Neural progenitor cell (in vitro differentiated cells): Measurements from ENCODE around the gene STK10. TPM values are rescaled to one million over a fixed set of nuclear protein-coding genes. Genes with fewer than 3 reads are reported as not detected.

ENCODE experiments used
- DNase-seq: peaks from one replicate; pipeline ENCODE4 v3.0.0-alpha.2; 2016; ENCODE audit warnings: low spot score
- H2AFZ ChIP-seq: fragments of 200-600 bp; sonication (generic); replicated peaks from 2 replicates; pipeline ENCODE4 v1.6.1; 2016; ENCODE audit warnings: antibody characterized with exemption
- H3F3A ChIP-seq: fragments of 200-600 bp; sonication (generic); 2 replicates; pipeline ENCODE4 v1.6.1; 2016; ENCODE audit warnings: antibody characterized with exemption, low read depth
- H3K27ac ChIP-seq: fragments of 200-600 bp; sonication (generic); 2 replicates; pipeline ENCODE4 v1.5.1; 2016; ENCODE audit warnings: mild to moderate bottlenecking
- H3K27me3 ChIP-seq: fragments of 200-600 bp; sonication (generic); 2 replicates; pipeline ENCODE4 v1.6.1; 2016; ENCODE audit warnings: mild to moderate bottlenecking, moderate library complexity
- H3K36me3 ChIP-seq: fragments of 200-600 bp; sonication (generic); 2 replicates; pipeline ENCODE4 v1.5.1; 2016
- H3K4me1 ChIP-seq: fragments of 200-600 bp; sonication (generic); 2 replicates; pipeline ENCODE4 v1.6.1; 2016; ENCODE audit warnings: mixed run types
- H3K4me2 ChIP-seq: fragments of 200-600 bp; sonication (generic); 2 replicates; pipeline ENCODE4 v1.6.1; 2016
- H3K4me3 ChIP-seq: fragments of 200-600 bp; sonication (generic); 2 replicates; pipeline ENCODE4 v1.5.1; 2016
- H3K79me2 ChIP-seq: fragments of 200-600 bp; sonication (generic); 2 replicates; pipeline ENCODE4 v1.6.1; 2016; ENCODE audit warnings: low read depth
- H3K9ac ChIP-seq: fragments of 200-600 bp; sonication (generic); 2 replicates; pipeline ENCODE4 v1.6.1; 2016
- H3K9me3 ChIP-seq: fragments of 200-600 bp; sonication (generic); 2 replicates; pipeline ENCODE4 v1.5.1; 2016; ENCODE audit warnings: low read depth
- H4K20me1 ChIP-seq: fragments of 200-600 bp; sonication (generic); 2 replicates; pipeline ENCODE4 v1.6.1; 2016; ENCODE audit warnings: low read depth
- H3K27ac Mint-ChIP-seq: 3 replicates; pipeline ENCODE4 v1.8.0; 2021; ENCODE audit warnings: mixed read lengths
- H3K27me3 Mint-ChIP-seq: 2 replicates; pipeline ENCODE4 v1.8.0; 2022; ENCODE audit warnings: low read depth, mild to moderate bottlenecking, inconsistent platforms, moderate library complexity, mixed read lengths; ENCODE audit not compliant: insufficient read depth
- H3K36me3 Mint-ChIP-seq: 3 replicates; pipeline ENCODE4 v1.8.0; 2021; ENCODE audit warnings: mixed read lengths
- H3K4me1 Mint-ChIP-seq: 3 replicates; pipeline ENCODE4 v1.8.0; 2021; ENCODE audit warnings: mixed read lengths
- H3K4me3 Mint-ChIP-seq: 3 replicates; pipeline ENCODE4 v1.8.0; 2021; ENCODE audit warnings: mild to moderate bottlenecking, moderate library complexity, mixed read lengths
- H3K9me3 Mint-ChIP-seq: 3 replicates; pipeline ENCODE4 v1.8.0; 2020; ENCODE audit warnings: mixed read lengths
- CTCF ChIP-seq: fragments of 200-600 bp; sonication (generic); IDR thresholded peaks from 2 replicates; pipeline ENCODE4 v1.5.1; 2017; ENCODE audit warnings: antibody characterized with exemption, mild to moderate bottlenecking
- EZH2 ChIP-seq: fragments of 200-600 bp; sonication (generic); IDR thresholded peaks from 2 replicates; pipeline ENCODE4 v1.6.1; 2017; ENCODE audit warnings: antibody characterized with exemption, mild to moderate bottlenecking, moderate library complexity
- EZH2phosphoT487 ChIP-seq: fragments of 200-600 bp; sonication (generic); IDR thresholded peaks from 2 replicates; pipeline ENCODE4 v1.6.1; 2017; ENCODE audit warnings: antibody characterized with exemption
- total RNA-seq: library from RNA; depleted of rRNA; stranded (reverse); fragments of >200 nt; gene quantifications from 2 replicates; pipeline ENCODE4 v1.2.3, GENCODE V29; 2015; ENCODE audit warnings: low replicate concordance

The STK10 gene
- total RNA-seq, 1 donor from 2014 or later, result 4.4 TPM

DNA sequence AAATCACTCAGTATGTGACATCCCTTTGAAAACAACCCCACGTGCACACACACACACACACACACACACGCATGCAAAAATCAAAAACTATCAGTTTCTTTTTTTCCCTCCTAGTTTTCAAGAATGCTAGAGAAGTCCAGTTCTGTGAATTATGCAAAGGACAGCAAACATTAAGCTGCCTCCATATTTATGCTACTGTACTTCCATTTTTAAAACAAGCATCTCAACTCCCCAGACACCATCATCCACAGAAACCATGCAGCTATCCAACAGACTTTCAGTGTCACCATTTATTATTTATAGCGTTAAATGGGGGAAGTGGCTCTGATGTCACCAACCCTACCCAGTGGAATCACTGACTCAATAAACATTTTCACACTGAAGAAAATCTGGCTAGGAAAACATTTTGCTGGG, 183.2 kb downstream of the STK10 start:
- Histone ChIP-seq H3K9ac (peak overlapping the region; percentile 85), H3K4me1 (peaks cover 52% of the 10 kb centered on the region), H3K27ac (no peak overlapping the region), H2AFZ (no peak overlapping the region), H4K20me1 (peaks cover 55% of the 10 kb centered on the region), H3F3A (peaks cover 62% of the 10 kb centered on the region), H3K4me3 (peak overlapping the region; percentile 96), H3K9me3 (no peaks in the 10 kb centered on the region), H3K4me2 (peak overlapping the region; percentile 79), H3K36me3 (no peaks in the 10 kb centered on the region), H3K27me3 (no peaks in the 10 kb centered on the region), H3K79me2 (peaks cover 80% of the 10 kb centered on the region)
- Mint-ChIP-seq H3K27me3 (peaks cover 2% of the 10 kb centered on the region), H3K4me1 (peaks cover 37% of the 10 kb centered on the region), H3K27ac (peak overlapping the region; percentile 98), H3K4me3 (peak overlapping the region; percentile 96), H3K9me3 (no peaks in the 10 kb centered on the region), H3K36me3 (peaks cover 7% of the 10 kb centered on the region)
- TF ChIP-seq CTCF, result no peak
- no peak for TF ChIP-seq EZH2phosphoT487
- no peak for TF ChIP-seq EZH2
- DNase-seq, result no peak

GRCh38 chr5:172003746-172004145, 184.3 kb downstream of the STK10 start:
- Histone ChIP-seq H3K36me3 (no peaks in the 10 kb centered on the region), H3K4me1 (peaks cover 54% of the 10 kb centered on the region), H4K20me1 (peaks cover 66% of the 10 kb centered on the region), H2AFZ (no peak overlapping the region), H3K4me3 (peak overlapping the region; percentile 96), H3K79me2 (peaks cover 91% of the 10 kb centered on the region), H3K9ac (no peak overlapping the region), H3K27ac (no peak overlapping the region), H3F3A (peaks cover 56% of the 10 kb centered on the region), H3K9me3 (no peaks in the 10 kb centered on the region), H3K27me3 (no peaks in the 10 kb centered on the region), H3K4me2 (peak overlapping the region; percentile 79)
- TF ChIP-seq EZH2phosphoT487 (no peak), EZH2 (no peak), CTCF (no peak)
- Mint-ChIP-seq H3K4me1 (peaks cover 30% of the 10 kb centered on the region), H3K27ac (no peak overlapping the region), H3K27me3 (peaks cover 2% of the 10 kb centered on the region), H3K9me3 (no peaks in the 10 kb centered on the region), H3K36me3 (peaks cover 7% of the 10 kb centered on the region), H3K4me3 (peak overlapping the region; percentile 67)
- no peak for DNase-seq

- Histone ChIP-seq H3K79me2 (peaks cover 92% of the 10 kb centered on the region), H3K4me1 (peaks cover 53% of the 10 kb centered on the region), H2AFZ (no peak overlapping the region), H4K20me1 (peaks cover 74% of the 10 kb centered on the region), H3K4me3 (no peak overlapping the region), H3K27ac (peak overlapping the region; percentile 7), H3K27me3 (no peaks in the 10 kb centered on the region), H3K36me3 (no peaks in the 10 kb centered on the region), H3F3A (peaks cover 48% of the 10 kb centered on the region), H3K4me2 (peak overlapping the region; percentile 79), H3K9ac (no peak overlapping the region), H3K9me3 (no peaks in the 10 kb centered on the region)
- Mint-ChIP-seq H3K4me1 (peaks cover 23% of the 10 kb centered on the region), H3K36me3 (peaks cover 7% of the 10 kb centered on the region), H3K27ac (no peak overlapping the region), H3K4me3 (no peak overlapping the region), H3K27me3 (peaks cover 2% of the 10 kb centered on the region), H3K9me3 (no peaks in the 10 kb centered on the region)
- no peak for TF ChIP-seq EZH2
- TF ChIP-seq CTCF, result no peak
- no peak for TF ChIP-seq EZH2phosphoT487
- DNase-seq, result no peak
Measured at GRCh38 chr5:172002840-172003512, 185.0 kb downstream of the STK10 start.
